Gastroesophageal sphincter (tissue), 3 donors: ENCODE data around the gene PARD3.

ENCODE experiments used
- CTCF ChIP-seq, 4 experiments: fragments of 200-600 bp in 2 of 4; fragments of 450-650 bp in 2 of 4; sonication (generic) in 1 of 4; IDR thresholded peaks; one replicate each; pipeline ENCODE4 v1.5.1; 2017 to 2019; ENCODE audit warnings: antibody characterized with exemption in 4 of 4, mild to moderate bottlenecking in 2 of 4, moderate library complexity in 2 of 4
- EP300 ChIP-seq: sonication (generic); formaldehyde crosslinking; IDR thresholded peaks from one replicate; pipeline ENCODE4 v1.6.1; 2017; ENCODE audit warnings: antibody characterized with exemption, mild to moderate bottlenecking
- POLR2A ChIP-seq, 2 donors: fragments of 450-650 bp; IDR thresholded peaks; one replicate each; pipeline ENCODE4 v1.6.1; 2017; ENCODE audit warnings: antibody characterized with exemption in 2 of 2, mild to moderate bottlenecking in 2 of 2, moderate library complexity in 1 of 2
- POLR2AphosphoS5 ChIP-seq: sonication (generic); formaldehyde crosslinking; IDR thresholded peaks from one replicate; pipeline ENCODE4 v1.6.1; 2017; ENCODE audit warnings: antibody characterized with exemption

DNA sequence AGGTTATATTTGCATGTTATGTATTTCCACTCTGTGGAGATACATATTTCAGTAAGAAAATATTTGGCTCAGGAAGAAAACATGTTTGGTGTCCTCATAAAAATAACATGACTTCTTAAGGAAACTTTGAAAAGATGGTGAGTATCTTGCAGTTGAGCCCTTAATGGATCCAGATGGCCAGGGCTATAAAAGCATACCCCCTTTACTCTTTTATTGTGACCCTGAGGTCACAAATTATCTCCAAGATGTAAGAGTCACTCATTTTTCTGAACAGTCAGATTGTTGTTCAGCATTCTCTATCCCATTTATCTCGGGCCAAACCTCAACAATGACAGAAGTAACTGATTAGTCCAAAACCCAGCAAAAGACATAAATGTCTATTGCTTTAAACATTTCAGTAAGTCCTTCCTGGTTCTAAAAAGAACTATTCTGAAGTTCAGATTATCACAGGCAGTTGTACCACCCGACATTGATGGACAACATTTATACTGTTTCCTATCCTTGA is 539.4 kb downstream of the PARD3 start:
- TF ChIP-seq POLR2A (IDR thresholded peaks at IDR 0.05) (no peak), CTCF (IDR thresholded peaks at IDR 0.05) (no peak), EP300 (no peak), POLR2AphosphoS5 (no peak)
